GM23248 (cell line): Measurements from ENCODE around the gene POFUT1. TPM values are rescaled to one million over a fixed set of nuclear protein-coding genes. Genes with fewer than 3 reads are reported as not detected.
"Not testable (repeated sequence)": the region's sequence is repeated elsewhere in the genome, so short reads cannot be mapped to it uniquely, and the experiment has no call there.

Experiments
- DNase-seq: peaks from one replicate; pipeline ENCODE4 v3.0.0-alpha.2; 2015
- H2AFZ ChIP-seq: fragments of 200-600 bp; sonication (generic); 2 replicates; pipeline ENCODE4 v1.6.1; 2016; ENCODE audit warnings: antibody characterized with exemption
- H3F3A ChIP-seq: fragments of 200-600 bp; sonication (generic); 2 replicates; pipeline ENCODE4 v1.6.1; 2016; ENCODE audit warnings: mild to moderate bottlenecking, antibody characterized with exemption, mixed run types; ENCODE audit not compliant: insufficient read depth
- H3K27ac ChIP-seq: fragments of 200-600 bp; sonication (generic); 2 replicates; pipeline ENCODE4 v1.5.1; 2016; ENCODE audit warnings: mild to moderate bottlenecking
- H3K27me3 ChIP-seq: fragments of 200-600 bp; sonication (generic); replicated peaks from 2 replicates; pipeline ENCODE4 v1.6.1; 2016; ENCODE audit warnings: mild to moderate bottlenecking; ENCODE audit not compliant: insufficient read depth
- H3K36me3 ChIP-seq: fragments of 200-600 bp; sonication (generic); 2 replicates; pipeline ENCODE4 v1.6.1; 2016; ENCODE audit warnings: low read depth, mild to moderate bottlenecking
- H3K4me1 ChIP-seq: fragments of 200-600 bp; sonication (generic); 2 replicates; pipeline ENCODE4 v1.6.1; 2016; ENCODE audit warnings: mild to moderate bottlenecking; ENCODE audit not compliant: insufficient read depth
- H3K4me2 ChIP-seq: fragments of 200-600 bp; sonication (generic); one replicate; pipeline ENCODE4 v1.6.1; 2016; ENCODE audit warnings: mild to moderate bottlenecking; ENCODE audit not compliant: unreplicated experiment
- H3K4me3 ChIP-seq: fragments of 200-600 bp; sonication (generic); 2 replicates; pipeline ENCODE4 v1.5.1; 2016; ENCODE audit warnings: mild to moderate bottlenecking
- H3K79me2 ChIP-seq: fragments of 200-600 bp; sonication (generic); 2 replicates; pipeline ENCODE4 v1.6.1; 2016; ENCODE audit warnings: mild to moderate bottlenecking; ENCODE audit not compliant: insufficient read depth
- H3K9ac ChIP-seq: fragments of 200-600 bp; sonication (generic); 2 replicates; pipeline ENCODE4 v1.6.1; 2016; ENCODE audit warnings: mild to moderate bottlenecking
- H3K9me2 ChIP-seq: fragments of 200-600 bp; sonication (generic); 2 replicates; pipeline ENCODE4 v1.6.1; 2016; ENCODE audit warnings: mixed run types, mild to moderate bottlenecking, moderate library complexity; ENCODE audit not compliant: insufficient read depth
- H3K9me3 ChIP-seq: fragments of 200-600 bp; sonication (generic); one replicate; pipeline ENCODE4 v1.6.1; 2017; ENCODE audit warnings: low read depth
- H4K20me1 ChIP-seq: fragments of 200-600 bp; sonication (generic); 2 replicates; pipeline ENCODE4 v1.6.0; 2016; ENCODE audit not compliant: insufficient read depth
- EZH2 ChIP-seq: fragments of 200-600 bp; sonication (generic); IDR thresholded peaks from 2 replicates; pipeline ENCODE4 v1.6.1; 2018; ENCODE audit warnings: antibody characterized with exemption, mild to moderate bottlenecking; ENCODE audit not compliant: insufficient read depth, poor library complexity, severe bottlenecking
- EZH2phosphoT487 ChIP-seq: fragments of 200-600 bp; sonication (generic); IDR thresholded peaks from 2 replicates; pipeline ENCODE4 v1.6.1; 2018; ENCODE audit warnings: antibody characterized with exemption, moderate library complexity, mild to moderate bottlenecking, low read depth; ENCODE audit not compliant: insufficient read depth
- WGBS, 2 experiments: methylation state at CpG; one replicate each; pipeline ENCODE4 v1.1.6; 2015 to 2017; ENCODE audit warnings: low lambda C conversion rate in 2 of 2, low coverage in 1 of 2; ENCODE audit errors: missing lambda C conversion rate in 2 of 2; 5-methylcytosine and 5-hydroxymethylcytosine counted together
- in situ Hi-C: fragments of 300-500 bp; cut with MboI; formaldehyde crosslinking; loops from 2 replicates; pipeline ENCODE4 v1.15.0; 2020
- polyA plus RNA-seq: library from polyadenylated mRNA; unstranded; fragments of >200 nt; fragmentation: Nextera tagmentation; extraction: Ambion mirVana; gene quantifications from 2 replicates; pipeline ENCODE4 v1.2.1, GENCODE V29; 2016
- total RNA-seq: library from RNA; depleted of rRNA; stranded (reverse); fragments of >200 nt; shearing (Covaris generic); gene quantifications from 2 replicates; pipeline ENCODE4 v1.2.3, GENCODE V29; 2014

POFUT1 gene
- total and polyA plus RNA-seq, 2 experiments from 2014 or later, result 35.4 to 54.1 TPM

- Histone ChIP-seq H3K4me1 (no peaks in the 10 kb centered on the region), H3K4me3 (no peak overlapping the region), H3K9me3 (no peaks in the 10 kb centered on the region), H3K27me3 (no peaks in the 10 kb centered on the region), H2AFZ (no peak overlapping the region), H3F3A (no peaks in the 10 kb centered on the region), H3K9me2 (no peaks in the 10 kb centered on the region), H3K36me3 (no peaks in the 10 kb centered on the region), H3K9ac (no peak overlapping the region), H3K79me2 (no peaks in the 10 kb centered on the region), H3K4me2 (no peak overlapping the region), H3K27ac (no peak overlapping the region), H4K20me1 (no peaks in the 10 kb centered on the region)
- DNase-seq, result no peak
- TF ChIP-seq EZH2 (no peak), EZH2phosphoT487 (no peak)
- 0 to 5% methylated on average over 1 of the region's 1 CpG for WGBS, 2 experiments
- in situ Hi-C loops, result no loop called here
These were observed 32.5 kb downstream of the POFUT1 start for GRCh38 chr20:32240205-32240604.

- TF ChIP-seq EZH2 (no peak), EZH2phosphoT487 (no peak)
- H3K36me3 ChIP-seq, result no peaks in the 10 kb centered on the region
- no peak overlapping the region for H3K9ac ChIP-seq
- H3K79me2 ChIP-seq, result no peaks in the 10 kb centered on the region
- no peaks in the 10 kb centered on the region for H3K27me3 ChIP-seq
- WGBS, 2 experiments, result 75 to 81% methylated on average over 4 of the region's 4 CpGs
- H3K9me3 ChIP-seq, result no peaks in the 10 kb centered on the region
- no peaks in the 10 kb centered on the region for H3F3A ChIP-seq
- H3K9me2 ChIP-seq, result no peaks in the 10 kb centered on the region
- no peak overlapping the region for H3K4me3 ChIP-seq
- no peaks in the 10 kb centered on the region for H3K4me1 ChIP-seq
- H2AFZ ChIP-seq, result no peak overlapping the region
- H4K20me1 ChIP-seq, result no peaks in the 10 kb centered on the region
- in situ Hi-C loops, result no loop called here
- H3K27ac ChIP-seq, result no peak overlapping the region
- DNase-seq, result no peak
- H3K4me2 ChIP-seq, result no peak overlapping the region
These were observed 34.1 kb downstream of the POFUT1 start for GRCh38 chr20:32241807-32242206.

GRCh38 chr20:32244150-32244823 is 36.6 kb downstream of the POFUT1 start:
- H3K27me3 ChIP-seq, result no peaks in the 10 kb centered on the region
- H4K20me1 ChIP-seq, result no peaks in the 10 kb centered on the region
- 86 to 89% methylated on average over 6 of the region's 6 CpGs for WGBS, 2 experiments
- in situ Hi-C loops, result no loop called here
- no peaks in the 10 kb centered on the region for H3K79me2 ChIP-seq
- TF ChIP-seq EZH2phosphoT487 (no peak), EZH2 (no peak)
- no peaks in the 10 kb centered on the region for H3K4me1 ChIP-seq
- no peaks in the 10 kb centered on the region for H3K9me2 ChIP-seq
- no peaks in the 10 kb centered on the region for H3F3A ChIP-seq
- no peaks in the 10 kb centered on the region for H3K36me3 ChIP-seq
- H3K27ac ChIP-seq, result no peak overlapping the region
- H3K9me3 ChIP-seq, result no peaks in the 10 kb centered on the region
- no peak overlapping the region for H3K4me2 ChIP-seq
- peak; percentile 26 for DNase-seq
- H2AFZ ChIP-seq, result peak overlapping the region; percentile 42; the same call in 1 of the 2 replicates
- H3K9ac ChIP-seq, result no peak overlapping the region
- no peak overlapping the region for H3K4me3 ChIP-seq

GRCh38 chr20:32244959-32245358 is 37.3 kb downstream of the POFUT1 start:
- DNase-seq, result no peak
- Histone ChIP-seq H3K9me3 (no peaks in the 10 kb centered on the region), H3K9me2 (no peaks in the 10 kb centered on the region), H3K4me1 (no peaks in the 10 kb centered on the region), H2AFZ (no peak overlapping the region), H4K20me1 (no peaks in the 10 kb centered on the region), H3F3A (no peaks in the 10 kb centered on the region), H3K36me3 (no peaks in the 10 kb centered on the region), H3K4me2 (no peak overlapping the region), H3K27ac (no peak overlapping the region), H3K4me3 (no peak overlapping the region), H3K9ac (no peak overlapping the region), H3K79me2 (no peaks in the 10 kb centered on the region), H3K27me3 (no peaks in the 10 kb centered on the region)
- TF ChIP-seq EZH2phosphoT487, result no peak
- TF ChIP-seq EZH2, result no peak
- in situ Hi-C loops, result no loop called here
- WGBS, 2 experiments, result 88 to 94% methylated on average over 4 of the region's 4 CpGs

- 96 to 98% methylated on average over 5 of the region's 5 CpGs for WGBS, 2 experiments
- H3K27ac ChIP-seq, H3K4me2 ChIP-seq, H3K9me3 ChIP-seq, H2AFZ ChIP-seq, H3K4me3 ChIP-seq, H3K9me2 ChIP-seq, H3F3A ChIP-seq, H3K36me3 ChIP-seq, DNase-seq, H3K27me3 ChIP-seq, H3K4me1 ChIP-seq, H4K20me1 ChIP-seq, in situ Hi-C loops, H3K9ac ChIP-seq, H3K79me2 ChIP-seq: not testable (repeated sequence)
These were observed 38.5 kb downstream of the POFUT1 start for GRCh38 chr20:32246208-32246607.
